Astrocyte (in vitro differentiated cells and primary cell): ENCODE measurements around the gene NDUFV1. TPM values are rescaled to one million over a fixed set of nuclear protein-coding genes. Genes with fewer than 3 reads are reported as not detected.
"Not testable (repeated sequence)": the region's sequence is repeated elsewhere in the genome, so short reads cannot be mapped to it uniquely, and the experiment has no call there.

Experiments
- DNase-seq: peaks from one replicate; pipeline ENCODE4 v3.0.0-alpha.2; 2010; ENCODE audit warnings: low read depth
- FAIRE-seq: peaks from 2 replicates; lab custom pipeline; 2011; peaks lifted over from hg19 to GRCh38; lab: Jason Lieb, UNC
- H2AFZ ChIP-seq: 2 replicates; pipeline ENCODE4 v1.6.0; 2012; ENCODE audit warnings: low read depth, low read length, inconsistent platforms
- H3K27ac ChIP-seq: 2 replicates; pipeline ENCODE4 v1.5.1; 2011; ENCODE audit warnings: low read depth, low read length, inconsistent platforms
- H3K27me3 ChIP-seq: 2 replicates; pipeline ENCODE4 v1.6.0; 2011; ENCODE audit warnings: low read length, inconsistent platforms; ENCODE audit not compliant: insufficient read depth
- H3K36me3 ChIP-seq: 2 replicates; pipeline ENCODE4 v1.5.1; 2011; ENCODE audit warnings: low read length, inconsistent platforms; ENCODE audit not compliant: insufficient read depth
- H3K4me1 ChIP-seq: 2 replicates; pipeline ENCODE4 v1.5.1; 2011; ENCODE audit warnings: low read length, inconsistent platforms; ENCODE audit not compliant: insufficient read depth
- H3K4me2 ChIP-seq: 2 replicates; pipeline ENCODE4 v1.6.0; 2012; ENCODE audit warnings: low read length, inconsistent platforms
- H3K4me3 ChIP-seq: 2 replicates; pipeline ENCODE4 v1.5.1; 2011; ENCODE audit warnings: low read depth, mild to moderate bottlenecking, low read length, inconsistent platforms; ENCODE audit not compliant: insufficient read depth
- H3K79me2 ChIP-seq: 2 replicates; pipeline ENCODE4 v1.6.0; 2012; ENCODE audit warnings: mild to moderate bottlenecking, low read length, inconsistent platforms; ENCODE audit not compliant: insufficient read depth
- H3K9ac ChIP-seq: 2 replicates; pipeline ENCODE4 v1.6.0; 2012; ENCODE audit warnings: mild to moderate bottlenecking, low read length, inconsistent platforms
- H3K9me3 ChIP-seq: 2 replicates; pipeline ENCODE4 v1.5.1; 2012; ENCODE audit warnings: low read depth, mild to moderate bottlenecking, low read length, inconsistent platforms; ENCODE audit not compliant: insufficient read depth
- H4K20me1 ChIP-seq: 2 replicates; pipeline ENCODE4 v1.6.0; 2012; ENCODE audit warnings: low read length, inconsistent platforms; ENCODE audit not compliant: insufficient read depth
- H3K27ac Mint-ChIP-seq: one replicate; pipeline ENCODE4 v1.8.0; 2021; ENCODE audit warnings: mild to moderate bottlenecking, mixed read lengths; ENCODE audit not compliant: unreplicated experiment
- H3K27me3 Mint-ChIP-seq: one replicate; pipeline ENCODE4 v1.8.0; 2021; ENCODE audit warnings: low read depth, mixed read lengths; ENCODE audit not compliant: unreplicated experiment
- H3K36me3 Mint-ChIP-seq: one replicate; pipeline ENCODE4 v1.8.0; 2021; ENCODE audit warnings: low read depth, mixed read lengths; ENCODE audit not compliant: unreplicated experiment
- H3K4me1 Mint-ChIP-seq: one replicate; pipeline ENCODE4 v1.8.0; 2021; ENCODE audit warnings: low read depth, mixed read lengths; ENCODE audit not compliant: unreplicated experiment
- H3K4me3 Mint-ChIP-seq: one replicate; pipeline ENCODE4 v1.8.0; 2021; ENCODE audit warnings: mild to moderate bottlenecking, moderate library complexity, mixed read lengths; ENCODE audit not compliant: unreplicated experiment
- H3K9me3 Mint-ChIP-seq: one replicate; pipeline ENCODE4 v1.8.0; 2021; ENCODE audit warnings: mild to moderate bottlenecking, mixed read lengths; ENCODE audit not compliant: unreplicated experiment
- EZH2 ChIP-seq: IDR thresholded peaks from 2 replicates; pipeline ENCODE4 v1.6.1; 2012; ENCODE audit warnings: mild to moderate bottlenecking, low read length, inconsistent platforms; ENCODE audit not compliant: insufficient read depth
- total RNA-seq: library from RNA; stranded (reverse); gene quantifications from 2 replicates; pipeline ENCODE4 v1.2.1, GENCODE V29; 2021
- TF ChIP-seq, protein P1 (sequence below): IDR thresholded peaks from 2 replicates; pipeline ENCODE4 v1.5.1; 2011; ENCODE audit warnings: low read depth, mild to moderate bottlenecking, inconsistent platforms, low read length, moderate library complexity; ENCODE audit not compliant: insufficient read depth

NDUFV1 gene
- total RNA-seq, 1 donor from 2014 or later = 117 TPM

DNA sequence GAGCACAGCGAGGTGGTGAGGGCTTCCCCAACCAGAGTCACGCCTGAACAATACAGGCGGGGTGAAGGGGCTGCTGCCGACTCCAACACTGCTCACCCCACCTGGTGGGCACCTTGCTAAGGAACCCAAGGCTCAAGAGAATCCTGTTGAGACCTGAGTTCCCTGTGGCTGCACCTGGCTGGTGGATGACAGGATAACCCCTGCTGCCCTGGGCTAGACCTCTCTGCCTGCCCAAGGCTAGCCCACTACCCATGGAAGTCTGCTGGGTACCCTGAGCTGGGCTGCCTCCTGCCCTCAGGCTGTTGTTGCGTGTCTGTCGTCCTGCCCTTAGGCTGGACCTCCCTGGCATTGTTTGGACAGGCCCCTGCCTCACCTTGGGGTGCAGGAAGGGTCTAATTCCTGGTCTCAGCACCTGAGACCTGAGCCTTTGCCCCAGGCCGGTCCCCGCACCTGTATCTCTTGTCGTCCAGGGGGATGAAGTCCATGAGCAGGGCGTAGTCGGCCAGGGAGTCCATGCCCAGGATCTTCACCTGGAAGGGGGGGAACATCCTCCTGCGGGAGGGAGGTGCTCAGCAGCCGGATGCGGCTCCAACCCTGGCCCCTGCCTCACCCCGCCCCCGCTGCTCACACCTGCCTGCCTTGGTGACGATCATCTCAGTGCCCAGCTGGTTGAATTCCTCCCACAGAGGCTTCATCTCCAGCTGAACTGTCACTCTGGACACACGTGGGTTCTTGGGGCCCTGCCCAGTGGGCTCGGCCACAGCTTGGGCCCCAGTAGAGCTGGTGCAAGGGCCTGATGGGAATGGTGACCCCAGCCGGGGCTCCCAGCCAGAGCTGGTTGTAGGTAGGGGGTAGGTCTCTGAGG is 27.9 kb downstream of the NDUFV1 start:
- Histone ChIP-seq H3K27ac (no peak overlapping the region), H3K4me1 (peaks cover 5% of the 10 kb centered on the region), H3K27me3 (no peaks in the 10 kb centered on the region), H3K4me3 (no peak overlapping the region), H3K9me3 (no peaks in the 10 kb centered on the region), H3K9ac (no peak overlapping the region), H3K36me3 (no peaks in the 10 kb centered on the region), H3K79me2 (no peaks in the 10 kb centered on the region), H4K20me1 (no peaks in the 10 kb centered on the region), H3K4me2 (no peak overlapping the region), H2AFZ (no peak overlapping the region)
- Mint-ChIP-seq H3K27ac (no peak overlapping the region), H3K27me3 (peaks cover 8% of the 10 kb centered on the region), H3K36me3 (no peaks in the 10 kb centered on the region), H3K9me3 (peaks cover 2% of the 10 kb centered on the region), H3K4me1 (no peaks in the 10 kb centered on the region), H3K4me3 (no peak overlapping the region)
- FAIRE-seq (no peak), DNase-seq (no peak)
- TF ChIP-seq EZH2 = no peak
- TF ChIP-seq, protein P1, sequence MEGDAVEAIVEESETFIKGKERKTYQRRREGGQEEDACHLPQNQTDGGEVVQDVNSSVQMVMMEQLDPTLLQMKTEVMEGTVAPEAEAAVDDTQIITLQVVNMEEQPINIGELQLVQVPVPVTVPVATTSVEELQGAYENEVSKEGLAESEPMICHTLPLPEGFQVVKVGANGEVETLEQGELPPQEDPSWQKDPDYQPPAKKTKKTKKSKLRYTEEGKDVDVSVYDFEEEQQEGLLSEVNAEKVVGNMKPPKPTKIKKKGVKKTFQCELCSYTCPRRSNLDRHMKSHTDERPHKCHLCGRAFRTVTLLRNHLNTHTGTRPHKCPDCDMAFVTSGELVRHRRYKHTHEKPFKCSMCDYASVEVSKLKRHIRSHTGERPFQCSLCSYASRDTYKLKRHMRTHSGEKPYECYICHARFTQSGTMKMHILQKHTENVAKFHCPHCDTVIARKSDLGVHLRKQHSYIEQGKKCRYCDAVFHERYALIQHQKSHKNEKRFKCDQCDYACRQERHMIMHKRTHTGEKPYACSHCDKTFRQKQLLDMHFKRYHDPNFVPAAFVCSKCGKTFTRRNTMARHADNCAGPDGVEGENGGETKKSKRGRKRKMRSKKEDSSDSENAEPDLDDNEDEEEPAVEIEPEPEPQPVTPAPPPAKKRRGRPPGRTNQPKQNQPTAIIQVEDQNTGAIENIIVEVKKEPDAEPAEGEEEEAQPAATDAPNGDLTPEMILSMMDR = no peak

DNA sequence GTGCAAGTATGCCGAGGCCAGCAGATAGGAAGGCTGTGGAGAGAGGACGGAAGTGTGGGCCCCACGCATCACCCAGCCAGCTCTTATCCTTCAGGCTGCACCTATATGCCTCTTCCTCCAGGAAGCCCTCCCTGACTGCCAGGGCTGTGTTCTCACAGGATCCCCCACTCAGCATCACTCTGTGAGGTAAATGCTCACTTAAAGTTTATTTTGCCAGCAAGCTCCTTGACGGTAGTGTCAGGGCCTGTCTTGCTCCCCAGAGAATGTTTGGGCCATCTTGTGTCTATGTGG is 28.4 kb downstream of the NDUFV1 start:
- no peaks in the 10 kb centered on the region for H3K4me1 Mint-ChIP-seq
- H3K9me3 ChIP-seq = no peaks in the 10 kb centered on the region
- TF ChIP-seq, protein P1 = no peak
- no peak for TF ChIP-seq EZH2

DNA sequence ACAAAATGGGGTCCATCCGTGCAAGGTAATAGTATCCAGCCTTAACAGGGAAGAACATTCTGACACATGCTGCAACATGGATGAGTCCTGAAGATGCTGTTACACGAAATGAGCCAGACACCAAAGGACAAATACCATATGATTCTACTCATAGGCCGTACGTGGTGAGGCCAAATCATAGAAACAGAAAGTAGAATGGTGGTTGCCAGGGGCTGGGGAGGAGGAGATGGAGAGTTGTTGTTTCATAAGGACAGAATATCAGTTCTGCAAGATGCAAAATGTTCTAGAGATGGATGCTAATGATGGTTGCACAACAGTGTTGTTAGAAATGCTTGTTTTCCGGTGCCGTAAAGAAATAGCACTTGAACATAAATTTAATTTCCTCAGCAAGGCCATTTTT is 30.2 kb downstream of the NDUFV1 start:
- Mint-ChIP-seq H3K27me3 (peaks cover 21% of the 10 kb centered on the region), H3K4me3 (no peak overlapping the region), H3K36me3 (no peaks in the 10 kb centered on the region), H3K9me3 (peaks cover 2% of the 10 kb centered on the region), H3K27ac (no peak overlapping the region), H3K4me1 (no peaks in the 10 kb centered on the region)
- no peak overlapping the region for H2AFZ ChIP-seq
- no peak overlapping the region for H3K9ac ChIP-seq
- H3K4me3 ChIP-seq = no peak overlapping the region
- H3K4me1 ChIP-seq = no peaks in the 10 kb centered on the region
- H3K27ac ChIP-seq = no peak overlapping the region
- H3K79me2 ChIP-seq = no peaks in the 10 kb centered on the region
- FAIRE-seq (no peak), DNase-seq (no peak)
- H3K27me3 ChIP-seq = peaks cover 2% of the 10 kb centered on the region
- H3K36me3 ChIP-seq = no peaks in the 10 kb centered on the region
- no peaks in the 10 kb centered on the region for H3K9me3 ChIP-seq
- H4K20me1 ChIP-seq = no peaks in the 10 kb centered on the region
- H3K4me2 ChIP-seq = no peak overlapping the region
- no peak for TF ChIP-seq EZH2
- TF ChIP-seq, protein P1 = no peak

More for the DNA sequence above, 28.4 kb downstream of the NDUFV1 start:
- Histone ChIP-seq H3K27me3 (no peaks in the 10 kb centered on the region), H3K4me2 (no peak overlapping the region), H2AFZ (no peak overlapping the region), H3K4me3 (no peak overlapping the region), H3K9ac (no peak overlapping the region), H3K79me2 (no peaks in the 10 kb centered on the region), H3K4me1 (peaks cover 4% of the 10 kb centered on the region), H3K27ac (no peak overlapping the region), H4K20me1 (no peaks in the 10 kb centered on the region), H3K36me3 (no peaks in the 10 kb centered on the region)
- FAIRE-seq = no peak
- H3K9me3 Mint-ChIP-seq = peaks cover 2% of the 10 kb centered on the region
- H3K27me3 Mint-ChIP-seq = peaks cover 12% of the 10 kb centered on the region
- no peak overlapping the region for H3K4me3 Mint-ChIP-seq
- H3K36me3 Mint-ChIP-seq = no peaks in the 10 kb centered on the region
- no peak overlapping the region for H3K27ac Mint-ChIP-seq
- DNase-seq = no peak

DNA sequence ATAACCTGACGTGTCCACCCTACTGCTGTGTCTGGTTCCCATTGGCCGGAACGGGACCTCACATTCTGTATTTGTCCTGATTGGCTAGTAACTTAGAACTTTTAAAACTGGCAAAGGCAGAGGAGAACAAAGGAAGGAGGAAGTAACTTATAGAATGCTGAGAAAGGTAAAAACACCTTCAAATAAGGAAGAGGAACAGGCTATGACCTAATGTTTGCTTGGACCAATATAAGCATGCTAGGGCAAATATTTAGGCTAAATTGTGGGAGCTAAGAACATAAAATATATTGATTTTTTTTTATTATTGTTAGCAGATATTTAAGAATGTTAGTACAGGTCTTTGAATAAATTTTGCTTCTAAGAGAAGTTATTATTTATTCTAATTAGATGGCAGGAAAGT is 30.7 kb downstream of the NDUFV1 start:
- H3K4me3 ChIP-seq, H3K4me1 ChIP-seq, H3K4me3 Mint-ChIP-seq, H3K36me3 ChIP-seq, H3K27ac Mint-ChIP-seq, H3K9me3 Mint-ChIP-seq, H2AFZ ChIP-seq, H3K4me2 ChIP-seq, H4K20me1 ChIP-seq, DNase-seq, H3K79me2 ChIP-seq, H3K9ac ChIP-seq, H3K9me3 ChIP-seq, H3K27me3 ChIP-seq, FAIRE-seq, H3K36me3 Mint-ChIP-seq, H3K4me1 Mint-ChIP-seq, H3K27ac ChIP-seq: not testable (repeated sequence)
- peaks cover 25% of the 10 kb centered on the region for H3K27me3 Mint-ChIP-seq
